ENCODE data around the gene RNPC3.

The RNPC3 gene

GRCh38 chr1:103520822-103521221 lies 4.7 kb upstream of the RNPC3 start:
- no peak for DNase-seq (ENCODE audit: low read depth)
- no peak overlapping the region for H3K4me3 ChIP-seq (ENCODE audit: low read length)
- no peak for TF ChIP-seq CTCF (IDR thresholded peaks at IDR 0.05; ENCODE audit: insufficient read depth, low read depth, low read length, missing control alignments)

- TF ChIP-seq CTCF (IDR thresholded peaks at IDR 0.05; ENCODE audit: insufficient read depth, low read depth, low read length, missing control alignments), result no peak
- no peak for DNase-seq (ENCODE audit: low read depth)
- no peak overlapping the region for H3K4me3 ChIP-seq (ENCODE audit: low read length)
These were observed 2.2 kb upstream of the RNPC3 start for GRCh38 chr1:103523346-103523745.

- TF ChIP-seq CTCF (IDR thresholded peaks at IDR 0.05; ENCODE audit: insufficient read depth, low read depth, low read length, missing control alignments), result no peak
- H3K4me3 ChIP-seq (ENCODE audit: low read length), result peak overlapping the region; percentile 39
- DNase-seq (ENCODE audit: low read depth), result peak; percentile 66
These were observed 339 bp upstream of the RNPC3 start for GRCh38 chr1:103525114-103525606.

GRCh38 chr1:103527331-103527730 lies 1.8 kb downstream of the RNPC3 start:
- H3K4me3 ChIP-seq (ENCODE audit: low read length), result peak overlapping the region; percentile 95
- DNase-seq (ENCODE audit: low read depth), result no peak
- no peak for TF ChIP-seq CTCF (IDR thresholded peaks at IDR 0.05; ENCODE audit: insufficient read depth, low read depth, low read length, missing control alignments)

GRCh38 chr1:103529746-103530145 lies 4.2 kb downstream of the RNPC3 start:
- DNase-seq (ENCODE audit: low read depth), result peak; percentile 89
- no peak for TF ChIP-seq CTCF (IDR thresholded peaks at IDR 0.05; ENCODE audit: insufficient read depth, low read depth, low read length, missing control alignments)
- H3K4me3 ChIP-seq (ENCODE audit: low read length), result no peak overlapping the region

- TF ChIP-seq CTCF (IDR thresholded peaks at IDR 0.05; ENCODE audit: insufficient read depth, low read depth, low read length, missing control alignments), result no peak
- no peak overlapping the region for H3K4me3 ChIP-seq (ENCODE audit: low read length)
- DNase-seq (ENCODE audit: low read depth), result no peak
These were observed 12.7 kb downstream of the RNPC3 start for GRCh38 chr1:103538226-103538625.

GRCh38 chr1:103541431-103541830 lies 15.9 kb downstream of the RNPC3 start:
- H3K4me3 ChIP-seq (ENCODE audit: low read length), result no peak overlapping the region
- no peak for DNase-seq (ENCODE audit: low read depth)
- no peak for TF ChIP-seq CTCF (IDR thresholded peaks at IDR 0.05; ENCODE audit: insufficient read depth, low read depth, low read length, missing control alignments)
